Esophagus muscularis mucosa (tissue), 4 donors: ENCODE results near the gene GAA. TPM values are rescaled to one million over a fixed set of nuclear protein-coding genes. Genes with fewer than 3 reads are reported as not detected.

ENCODE experiments used
- DNase-seq: peaks from one replicate; pipeline ENCODE4 v3.0.0-alpha.2; 2017; ENCODE audit errors: extremely low spot score
- H3K27ac ChIP-seq, 4 donors: fragments of 200-600 bp; sonication (generic); replicated peaks in 1 of 4; 1 replicate in 3 of 4; 2 replicates in 1 of 4; pipeline ENCODE4 v1.5.1; 2016 to 2019; ENCODE audit warnings: mild to moderate bottlenecking in 1 of 4
- H3K27me3 ChIP-seq, 4 donors: fragments of 200-600 bp; sonication (generic); one replicate each; pipeline versions ENCODE4 v1.5.1 to v1.6.0; 2016 to 2019
- H3K36me3 ChIP-seq, 4 donors: fragments of 200-600 bp; sonication (generic); one replicate each; pipeline ENCODE4 v1.5.1; 2016 to 2019
- H3K4me1 ChIP-seq, 4 donors: fragments of 200-600 bp; sonication (generic); one replicate each; pipeline ENCODE4 v1.5.1; 2016 to 2019
- H3K4me3 ChIP-seq, 4 donors: fragments of 200-600 bp; sonication (generic); 1 replicate in 2 of 4; 2 replicates in 2 of 4; pipeline ENCODE4 v1.5.1; 2016 to 2019; ENCODE audit warnings: mild to moderate bottlenecking in 4 of 4, moderate library complexity in 1 of 4
- H3K9me3 ChIP-seq, 4 donors: fragments of 200-600 bp; sonication (generic); 1 replicate in 3 of 4; 2 replicates in 1 of 4; pipeline ENCODE4 v1.5.1; 2016 to 2019
- CTCF ChIP-seq, 3 experiments: fragments of 200-600 bp in 2 of 3; fragments of 450-650 bp in 1 of 3; sonication (generic) in 2 of 3; IDR thresholded peaks; one replicate each; pipeline ENCODE4 v1.5.1; 2017 to 2019; ENCODE audit warnings: antibody characterized with exemption in 3 of 3, mild to moderate bottlenecking in 2 of 3, moderate library complexity in 1 of 3
- EP300 ChIP-seq: sonication (generic); formaldehyde crosslinking; IDR thresholded peaks from one replicate; pipeline ENCODE4 v1.6.1; 2017; ENCODE audit warnings: antibody characterized with exemption
- POLR2A ChIP-seq: fragments of 450-650 bp; IDR thresholded peaks from one replicate; pipeline ENCODE4 v1.6.1; 2017; ENCODE audit warnings: antibody characterized with exemption, moderate library complexity, mild to moderate bottlenecking, low read depth
- POLR2AphosphoS5 ChIP-seq, 2 donors: sonication (generic); formaldehyde crosslinking; IDR thresholded peaks; one replicate each; pipeline ENCODE4 v1.6.1; 2017; ENCODE audit warnings: antibody characterized with exemption in 2 of 2
- WGBS: methylation state at CpG from one replicate; pipeline ENCODE4 v1.1.5; 2018; 5-methylcytosine and 5-hydroxymethylcytosine counted together
- intact Hi-C: fragments of 100-400 bp; cut with DNase I; formaldehyde crosslinking; loops from one replicate; pipeline ENCODE4 v1.15.1; 2023
- total RNA-seq, 4 donors: library from RNA; depleted of rRNA; stranded (reverse); fragments of >200 nt; gene quantifications; one replicate each; pipeline versions ENCODE4 v1.1.0 to v1.2.1, GENCODE V29; 2016

GAA gene
- total RNA-seq, 4 donors from 2014 or later, result 65.4 to 84.4 (median 73.7) TPM

- TF ChIP-seq CTCF (IDR thresholded peaks at IDR 0.05), result no peak
- no peak for TF ChIP-seq EP300
- TF ChIP-seq POLR2AphosphoS5 (IDR thresholded peaks at IDR 0.05), result no peak
- TF ChIP-seq POLR2A, result no peak
- 95% methylated on average over 24 of the region's 26 CpGs for WGBS
- Histone ChIP-seq H3K4me1 (peaks cover 0 to 5% (median 0%) of the 10 kb centered on the region in 4 donors), H3K36me3 (peaks cover 0 to 57% (median 35%) of the 10 kb centered on the region in 4 donors), H3K27ac (no peak overlapping the region), H3K4me3 (no peak overlapping the region), H3K27me3 (no peaks in the 10 kb centered on the region), H3K9me3 (no peaks in the 10 kb centered on the region)
- DNase-seq, result no peak
- intact Hi-C loops, result no loop called here
Observed at GRCh38 chr17:80111702-80112470, 10.5 kb downstream of the GAA start.

GRCh38 chr17:80112471-80113032 is 11.2 kb downstream of the GAA start:
- Histone ChIP-seq H3K4me3 (no peak overlapping the region), H3K36me3 (peaks cover 0 to 64% (median 34%) of the 10 kb centered on the region in 4 donors), H3K27me3 (no peaks in the 10 kb centered on the region), H3K4me1 (peaks cover 0 to 5% (median 0%) of the 10 kb centered on the region in 4 donors), H3K27ac (no peak overlapping the region), H3K9me3 (no peaks in the 10 kb centered on the region)
- intact Hi-C loops, result no loop called here
- no peak for DNase-seq
- no peak for TF ChIP-seq CTCF (IDR thresholded peaks at IDR 0.05)
- TF ChIP-seq POLR2AphosphoS5 (IDR thresholded peaks at IDR 0.05), result no peak
- no peak for TF ChIP-seq EP300
- no peak for TF ChIP-seq POLR2A
- 90% methylated on average over 19 of the region's 24 CpGs for WGBS

DNA sequence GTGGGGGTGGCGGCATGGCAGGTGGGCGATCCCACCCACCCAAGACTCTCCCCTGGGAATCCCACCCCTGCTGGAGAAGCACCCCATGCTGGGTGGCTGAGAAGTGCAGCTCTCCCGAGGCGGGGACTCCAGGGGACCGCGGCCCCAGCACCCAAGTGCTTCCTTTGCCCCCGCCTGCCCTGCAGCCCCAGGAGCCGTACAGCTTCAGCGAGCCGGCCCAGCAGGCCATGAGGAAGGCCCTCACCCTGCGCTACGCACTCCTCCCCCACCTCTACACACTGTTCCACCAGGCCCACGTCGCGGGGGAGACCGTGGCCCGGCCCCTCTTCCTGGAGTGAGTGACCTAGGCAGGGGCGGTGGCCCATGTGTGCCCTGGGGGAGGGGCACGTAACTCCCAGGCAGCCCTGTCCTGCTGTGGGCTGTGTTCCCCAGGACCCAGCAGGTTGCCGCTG is 11.7 kb downstream of the GAA start:
- H3K36me3 ChIP-seq, result peaks cover 0 to 64% (median 32%) of the 10 kb centered on the region in 4 donors
- H3K27ac ChIP-seq, result no peak overlapping the region
- H3K27me3 ChIP-seq, result no peaks in the 10 kb centered on the region
- DNase-seq, result no peak
- intact Hi-C loops, result no loop called here
- no peak for TF ChIP-seq EP300
- TF ChIP-seq POLR2A, result no peak
- no peak for TF ChIP-seq CTCF (IDR thresholded peaks at IDR 0.05)
- TF ChIP-seq POLR2AphosphoS5 (IDR thresholded peaks at IDR 0.05), result no peak
- H3K9me3 ChIP-seq, result no peaks in the 10 kb centered on the region
- H3K4me1 ChIP-seq, result peaks cover 0 to 5% (median 0%) of the 10 kb centered on the region in 4 donors
- 77% methylated on average over 3 of the region's 20 CpGs for WGBS
- H3K4me3 ChIP-seq, result no peak overlapping the region

- no peak for TF ChIP-seq POLR2A
- TF ChIP-seq POLR2AphosphoS5 (IDR thresholded peaks at IDR 0.05), result no peak
- no peak for TF ChIP-seq EP300
- TF ChIP-seq CTCF (IDR thresholded peaks at IDR 0.05), result no peak
- intact Hi-C loops, result no loop called here
- no peak for DNase-seq
- Histone ChIP-seq H3K4me1 (peaks cover 0 to 5% (median 0%) of the 10 kb centered on the region in 4 donors), H3K36me3 (peaks cover 6 to 65% (median 29%) of the 10 kb centered on the region in 4 donors), H3K4me3 (no peak overlapping the region), H3K27me3 (no peaks in the 10 kb centered on the region), H3K27ac (no peak overlapping the region), H3K9me3 (no peaks in the 10 kb centered on the region)
- 90% methylated on average over 7 of the region's 7 CpGs for WGBS
Observed at GRCh38 chr17:80114758-80115157, 13.4 kb downstream of the GAA start.
